ENCODE data around the gene CACNB1.

- TF ChIP-seq CTCF (IDR thresholded peaks at IDR 0.05) (no peak), POLR2A (IDR thresholded peaks at IDR 0.05) (no peak)
Measured at GRCh38 chr17:39192901-39193300, 4.6 kb downstream of the CACNB1 start.

Measured in tibial nerve (tissue), 3 donors.